GM12874 (cell line): Measurements from ENCODE around the gene ABCA4.

ENCODE experiments used
- TF ChIP-seq, protein P1 (sequence below): IDR thresholded peaks from 2 replicates; pipeline ENCODE4 v1.5.1; 2011; ENCODE audit warnings: low read depth, mild to moderate bottlenecking, control low read depth, low read length, moderate library complexity; ENCODE audit not compliant: insufficient read depth

Gene ABCA4

DNA sequence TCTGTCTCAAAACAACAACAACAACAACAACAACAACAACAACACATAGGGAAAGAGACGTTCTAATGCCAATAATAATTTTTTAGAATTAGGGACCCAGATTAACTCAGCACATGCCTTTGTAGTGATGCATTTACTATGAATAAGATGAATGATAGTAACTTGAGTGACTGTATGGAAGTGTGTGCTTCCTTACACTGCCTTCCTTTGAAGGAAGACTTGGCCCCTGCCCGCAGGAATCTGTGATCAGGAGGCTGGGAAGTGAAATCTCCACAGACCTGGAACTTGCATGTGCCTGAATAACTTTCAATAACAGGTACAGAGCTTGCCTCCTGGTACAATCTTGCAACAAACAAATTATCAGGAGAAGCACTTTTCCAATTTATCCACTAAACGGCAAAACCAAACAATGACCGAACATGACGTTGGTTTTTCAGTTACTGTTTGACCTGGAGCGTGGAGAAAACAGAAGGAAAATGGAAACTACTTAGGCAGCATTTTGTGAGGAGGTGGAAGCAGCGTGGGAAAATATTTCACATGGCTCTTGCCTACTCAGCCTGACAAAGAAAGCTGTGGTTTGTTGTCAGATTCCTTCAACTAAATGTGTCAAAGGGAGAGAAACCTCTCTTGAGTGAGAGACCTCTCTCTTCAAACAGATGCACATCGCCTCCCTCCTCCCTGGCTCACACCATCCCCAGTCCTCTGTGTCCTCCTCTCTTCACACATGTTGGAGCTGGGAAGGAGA, 10.1 kb upstream of the ABCA4 start:
- TF ChIP-seq, protein P1, sequence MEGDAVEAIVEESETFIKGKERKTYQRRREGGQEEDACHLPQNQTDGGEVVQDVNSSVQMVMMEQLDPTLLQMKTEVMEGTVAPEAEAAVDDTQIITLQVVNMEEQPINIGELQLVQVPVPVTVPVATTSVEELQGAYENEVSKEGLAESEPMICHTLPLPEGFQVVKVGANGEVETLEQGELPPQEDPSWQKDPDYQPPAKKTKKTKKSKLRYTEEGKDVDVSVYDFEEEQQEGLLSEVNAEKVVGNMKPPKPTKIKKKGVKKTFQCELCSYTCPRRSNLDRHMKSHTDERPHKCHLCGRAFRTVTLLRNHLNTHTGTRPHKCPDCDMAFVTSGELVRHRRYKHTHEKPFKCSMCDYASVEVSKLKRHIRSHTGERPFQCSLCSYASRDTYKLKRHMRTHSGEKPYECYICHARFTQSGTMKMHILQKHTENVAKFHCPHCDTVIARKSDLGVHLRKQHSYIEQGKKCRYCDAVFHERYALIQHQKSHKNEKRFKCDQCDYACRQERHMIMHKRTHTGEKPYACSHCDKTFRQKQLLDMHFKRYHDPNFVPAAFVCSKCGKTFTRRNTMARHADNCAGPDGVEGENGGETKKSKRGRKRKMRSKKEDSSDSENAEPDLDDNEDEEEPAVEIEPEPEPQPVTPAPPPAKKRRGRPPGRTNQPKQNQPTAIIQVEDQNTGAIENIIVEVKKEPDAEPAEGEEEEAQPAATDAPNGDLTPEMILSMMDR: no peak

DNA sequence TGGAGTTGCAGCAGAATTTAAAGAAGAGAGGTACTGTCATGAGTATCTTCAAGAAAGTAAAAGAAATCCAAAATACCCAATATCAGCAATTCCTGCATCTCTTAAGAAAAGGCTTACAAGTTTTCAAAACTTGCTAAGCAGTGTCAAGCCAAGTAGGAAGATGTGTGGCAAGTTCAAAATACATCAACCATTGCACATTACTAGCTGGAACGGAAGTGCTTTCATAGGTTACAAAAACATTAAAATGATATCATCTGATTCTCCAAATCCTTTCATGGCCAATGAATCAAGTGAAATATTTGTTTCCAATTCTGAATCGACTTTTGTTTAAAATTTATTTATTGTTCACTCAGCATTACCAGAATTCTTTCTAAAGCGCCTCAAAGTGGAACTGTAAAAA, 5.7 kb upstream of the ABCA4 start:
- TF ChIP-seq, protein P1: no peak

DNA sequence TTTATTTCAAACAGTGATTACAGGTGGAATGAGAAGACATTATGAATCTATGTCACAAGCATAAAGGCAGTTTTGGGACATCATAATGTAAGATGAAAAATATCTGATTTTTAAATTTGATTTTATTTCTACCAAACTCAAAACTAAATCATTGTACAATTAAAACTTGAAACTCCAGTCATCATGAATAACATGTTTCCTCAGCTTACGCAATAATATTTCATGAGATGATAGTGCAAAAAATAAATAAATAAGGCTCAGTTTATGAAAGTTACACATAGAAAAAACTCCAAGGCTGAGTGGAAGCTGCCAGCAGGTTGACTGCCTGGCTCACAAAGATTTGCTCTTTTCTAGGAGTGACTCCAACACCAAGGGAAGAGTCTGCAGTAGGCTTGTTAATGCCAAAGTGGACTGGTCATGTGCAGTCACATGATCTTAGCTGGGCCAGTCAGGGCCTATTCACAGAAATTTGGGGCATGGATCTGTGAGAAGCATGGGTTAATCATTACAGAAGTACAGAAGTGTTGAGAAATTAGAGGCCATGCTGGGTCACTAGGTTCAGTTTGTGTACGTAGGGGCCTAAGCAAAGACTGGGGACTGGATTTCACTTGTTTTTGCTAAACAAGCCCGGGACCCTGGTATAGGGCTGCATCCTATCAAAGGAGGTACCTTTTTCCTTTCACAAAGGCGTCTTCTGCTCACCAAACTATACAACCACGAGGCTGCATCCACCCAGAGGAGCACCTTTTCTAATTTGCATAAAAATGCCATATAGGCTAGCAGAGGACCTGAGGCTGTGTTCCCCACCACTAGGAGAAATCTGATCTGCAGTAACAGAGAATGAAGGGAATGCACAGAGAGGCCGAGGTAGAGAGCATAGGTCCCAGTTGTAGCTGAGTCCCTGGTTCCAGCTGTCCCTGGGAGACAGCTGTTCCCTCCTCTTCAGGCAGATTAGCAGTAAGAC, 4.9 kb upstream of the ABCA4 start:
- TF ChIP-seq, protein P1: no peak

DNA sequence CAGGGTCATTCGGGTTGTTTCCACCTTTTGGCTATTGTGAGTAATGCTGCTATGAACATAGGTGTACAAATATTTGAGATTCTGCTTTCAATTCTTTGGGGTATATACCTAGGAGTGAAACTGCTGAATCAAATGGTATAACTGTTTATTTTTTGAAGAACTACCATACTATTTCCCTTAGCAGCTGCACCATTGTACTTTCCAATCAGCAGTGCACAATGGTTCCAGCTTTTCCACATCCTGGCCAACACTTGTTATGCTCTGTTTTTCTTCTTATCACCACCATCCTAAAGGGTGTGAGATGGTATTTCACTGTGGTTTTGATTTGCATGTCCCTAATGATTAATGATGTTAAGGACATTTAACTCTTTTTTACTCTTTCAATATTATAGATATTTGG, 3.6 kb upstream of the ABCA4 start:
- TF ChIP-seq, protein P1: no peak

DNA sequence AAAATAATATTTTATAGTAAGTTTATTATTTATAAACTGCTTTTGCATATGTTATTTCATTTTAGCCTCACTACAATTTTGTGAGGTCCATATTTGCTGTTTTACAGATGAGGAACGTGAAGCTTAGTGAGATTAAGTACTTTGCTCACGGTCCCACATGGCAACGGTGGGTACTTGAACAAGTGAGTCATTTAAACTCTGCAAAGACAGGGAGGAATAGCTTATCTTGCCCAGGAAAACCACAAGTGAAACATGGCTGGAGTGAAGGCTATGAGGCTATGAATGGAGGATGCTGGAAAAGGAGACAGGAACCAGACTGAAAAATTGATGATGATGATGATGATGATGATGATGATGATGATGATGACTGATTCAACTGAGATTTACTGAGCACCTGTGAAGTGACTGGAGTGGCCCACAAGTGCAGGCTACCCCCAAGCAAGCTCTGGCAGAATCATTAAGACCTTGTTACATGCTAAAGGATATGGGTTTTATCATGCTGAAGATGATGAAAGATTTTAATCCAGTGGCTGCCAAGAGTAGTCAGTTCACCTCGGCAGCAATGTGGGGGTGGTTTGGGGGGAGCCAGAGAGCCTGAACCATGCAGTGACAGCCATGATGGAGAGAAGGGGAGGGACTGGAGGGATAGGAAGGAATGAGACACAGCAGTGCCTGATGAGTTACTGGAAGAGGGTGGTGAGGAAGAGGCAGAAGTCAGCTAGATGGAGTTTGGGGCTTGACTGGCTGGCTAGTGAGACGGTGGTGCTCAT, 1.4 kb upstream of the ABCA4 start:
- TF ChIP-seq, protein P1: no peak

DNA sequence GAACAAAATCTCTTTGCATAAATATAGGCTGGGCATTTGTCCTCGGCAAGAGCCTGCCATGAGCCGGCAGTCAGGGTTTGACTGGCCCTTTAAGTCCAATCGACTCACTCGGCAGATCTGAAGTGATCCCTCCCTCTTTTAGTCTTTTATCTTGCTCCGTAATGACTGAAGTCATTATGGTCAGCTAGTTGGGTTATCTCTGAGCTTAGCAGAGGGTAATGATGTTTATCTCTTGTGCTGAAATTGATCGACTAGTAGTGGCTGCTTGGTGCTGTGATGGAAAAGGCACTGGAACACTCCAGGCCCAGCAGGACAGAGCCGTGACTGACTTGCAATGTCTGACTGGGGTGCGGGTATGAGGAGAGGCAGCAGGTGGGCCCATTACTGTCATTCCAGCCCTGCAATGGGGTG, 468 bp upstream of the ABCA4 start:
- TF ChIP-seq, protein P1: no peak

DNA sequence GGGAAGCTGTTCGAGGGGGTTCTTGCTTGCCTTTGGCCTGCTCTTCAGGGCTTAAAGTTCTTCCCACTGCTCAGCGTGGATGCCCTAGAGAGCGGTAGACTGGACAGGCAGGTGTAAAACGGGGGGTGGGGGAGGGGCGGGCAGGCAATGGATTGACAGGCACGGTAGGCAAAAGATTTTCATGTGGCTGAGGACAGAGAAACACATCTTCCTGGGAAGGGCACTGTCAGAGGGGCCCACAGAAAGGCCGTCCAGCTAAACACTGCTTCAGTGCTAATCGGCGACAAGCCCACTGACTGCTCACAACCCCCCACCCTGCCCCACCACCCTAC, 412 bp downstream of the ABCA4 start:
- TF ChIP-seq, protein P1: no peak
